GM12865 (cell line): ENCODE measurements around the gene CARS2.
"Not testable (repeated sequence)": the region's sequence is repeated elsewhere in the genome, so short reads cannot be mapped to it uniquely, and the experiment has no call there.

ENCODE experiments used
- DNase-seq: peaks from one replicate; pipeline ENCODE4 v3.0.0; 2010; ENCODE audit warnings: low read depth
- H3K4me3 ChIP-seq: 2 replicates; pipeline ENCODE4 v1.5.1; 2011; ENCODE audit warnings: mild to moderate bottlenecking, low read depth, low read length, control low read depth
- TF ChIP-seq, protein P1 (sequence below): IDR thresholded peaks from 2 replicates; pipeline ENCODE4 v1.5.1; 2011; ENCODE audit warnings: low read length, control low read depth, low read depth, inconsistent platforms; ENCODE audit not compliant: insufficient read depth; ENCODE audit errors: missing control alignments

Gene CARS2

GRCh38 chr13:110731072-110731471, 25.2 kb upstream of the CARS2 start:
- DNase-seq, result no peak
- TF ChIP-seq, protein P1, sequence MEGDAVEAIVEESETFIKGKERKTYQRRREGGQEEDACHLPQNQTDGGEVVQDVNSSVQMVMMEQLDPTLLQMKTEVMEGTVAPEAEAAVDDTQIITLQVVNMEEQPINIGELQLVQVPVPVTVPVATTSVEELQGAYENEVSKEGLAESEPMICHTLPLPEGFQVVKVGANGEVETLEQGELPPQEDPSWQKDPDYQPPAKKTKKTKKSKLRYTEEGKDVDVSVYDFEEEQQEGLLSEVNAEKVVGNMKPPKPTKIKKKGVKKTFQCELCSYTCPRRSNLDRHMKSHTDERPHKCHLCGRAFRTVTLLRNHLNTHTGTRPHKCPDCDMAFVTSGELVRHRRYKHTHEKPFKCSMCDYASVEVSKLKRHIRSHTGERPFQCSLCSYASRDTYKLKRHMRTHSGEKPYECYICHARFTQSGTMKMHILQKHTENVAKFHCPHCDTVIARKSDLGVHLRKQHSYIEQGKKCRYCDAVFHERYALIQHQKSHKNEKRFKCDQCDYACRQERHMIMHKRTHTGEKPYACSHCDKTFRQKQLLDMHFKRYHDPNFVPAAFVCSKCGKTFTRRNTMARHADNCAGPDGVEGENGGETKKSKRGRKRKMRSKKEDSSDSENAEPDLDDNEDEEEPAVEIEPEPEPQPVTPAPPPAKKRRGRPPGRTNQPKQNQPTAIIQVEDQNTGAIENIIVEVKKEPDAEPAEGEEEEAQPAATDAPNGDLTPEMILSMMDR, result no peak
- no peak overlapping the region for H3K4me3 ChIP-seq

DNA sequence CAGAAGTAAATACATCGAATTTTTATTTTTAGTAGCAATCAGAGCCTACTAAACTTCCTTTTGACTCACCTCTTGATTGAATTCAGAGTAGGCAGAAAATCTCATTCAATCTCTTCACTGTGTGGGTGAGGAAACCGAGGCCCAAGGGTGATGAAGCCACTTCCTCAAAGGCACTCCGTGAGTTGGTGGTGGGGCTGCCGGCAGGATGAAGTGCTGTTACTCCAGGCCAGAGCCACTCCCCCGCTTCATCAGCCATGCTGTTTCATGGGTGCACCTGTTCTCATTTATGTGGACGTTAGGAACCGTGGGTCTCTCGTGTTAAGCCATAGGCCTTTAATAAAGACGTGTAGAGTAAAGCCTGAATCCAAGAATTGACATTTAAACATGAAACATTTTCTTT, 20.8 kb upstream of the CARS2 start:
- peak; percentile 75 for DNase-seq
- TF ChIP-seq, protein P1, result no peak

GRCh38 chr13:110726153-110726552, 20.2 kb upstream of the CARS2 start:
- not testable (repeated sequence) for DNase-seq, H3K4me3 ChIP-seq

More for the DNA sequence above, 20.8 kb upstream of the CARS2 start:
- H3K4me3 ChIP-seq, result no peak overlapping the region

- H3K4me3 ChIP-seq, result no peak overlapping the region
- no peak for DNase-seq
- TF ChIP-seq, protein P1, result no peak
Observed at GRCh38 chr13:110723598-110723997, 17.7 kb upstream of the CARS2 start.

- TF ChIP-seq, protein P1, result no peak
- no peak overlapping the region for H3K4me3 ChIP-seq
- no peak for DNase-seq
Observed at GRCh38 chr13:110722971-110723370, 17.1 kb upstream of the CARS2 start.

DNA sequence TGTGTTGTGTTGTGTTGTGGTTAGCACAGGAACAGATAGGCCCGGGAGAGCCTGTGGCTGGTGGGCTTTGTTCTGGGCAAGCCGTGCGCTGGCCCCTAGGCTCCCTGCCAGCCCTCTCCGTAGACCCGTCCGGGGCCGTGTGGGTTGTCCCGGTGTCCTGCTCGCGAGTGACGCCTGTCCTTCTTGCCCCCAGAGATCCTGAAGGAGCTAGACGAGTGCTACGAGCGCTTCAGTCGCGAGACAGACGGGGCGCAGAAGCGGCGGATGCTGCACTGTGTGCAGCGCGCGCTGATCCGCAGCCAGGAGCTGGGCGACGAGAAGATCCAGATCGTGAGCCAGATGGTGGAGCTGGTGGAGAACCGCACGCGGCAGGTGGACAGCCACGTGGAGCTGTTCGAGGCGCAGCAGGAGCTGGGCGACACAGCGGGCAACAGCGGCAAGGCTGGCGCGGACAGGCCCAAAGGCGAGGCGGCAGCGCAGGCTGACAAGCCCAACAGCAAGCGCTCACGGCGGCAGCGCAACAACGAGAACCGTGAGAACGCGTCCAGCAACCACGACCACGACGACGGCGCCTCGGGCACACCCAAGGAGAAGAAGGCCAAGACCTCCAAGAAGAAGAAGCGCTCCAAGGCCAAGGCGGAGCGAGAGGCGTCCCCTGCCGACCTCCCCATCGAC, 13.3 kb upstream of the CARS2 start:
- no peak overlapping the region for H3K4me3 ChIP-seq
- no peak for DNase-seq
- TF ChIP-seq, protein P1, result no peak

DNA sequence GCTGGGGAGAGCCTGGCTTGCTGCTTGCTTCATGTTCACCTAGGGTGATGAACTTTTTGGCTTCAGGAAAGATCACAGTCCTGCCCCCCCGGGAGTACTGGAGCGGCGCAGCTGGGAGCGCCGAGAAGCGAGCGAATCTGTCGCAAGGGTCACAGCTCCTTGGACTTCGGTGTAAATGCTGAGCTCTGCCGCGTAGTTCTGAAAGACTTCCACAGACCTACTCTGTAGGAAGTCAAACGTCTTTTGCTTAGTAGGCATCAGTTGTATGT, 10.3 kb upstream of the CARS2 start:
- TF ChIP-seq, protein P1, result no peak
- peak overlapping the region; percentile 68 for H3K4me3 ChIP-seq
- DNase-seq, result peak; percentile 40
